Vagina (tissue), 2 donors: Measurements from ENCODE around the gene ABCC1. TPM values are rescaled to one million over a fixed set of nuclear protein-coding genes. Genes with fewer than 3 reads are reported as not detected.
"Not testable (repeated sequence)": the region's sequence is repeated elsewhere in the genome, so short reads cannot be mapped to it uniquely, and the experiment has no call there.

Source experiments
- DNase-seq, 2 donors: peaks; one replicate each; pipeline ENCODE4 v3.0.0-alpha.2; 2017; ENCODE audit errors: extremely low spot score in 2 of 2
- H3K27ac ChIP-seq: fragments of 200-600 bp; sonication (generic); one replicate; pipeline ENCODE4 v1.5.1; 2019
- H3K27me3 ChIP-seq: fragments of 200-600 bp; sonication (generic); one replicate; pipeline ENCODE4 v1.5.1; 2019
- H3K36me3 ChIP-seq, 2 donors: fragments of 200-600 bp; sonication (generic); one replicate each; pipeline ENCODE4 v1.5.1; 2017 to 2019
- H3K4me1 ChIP-seq: fragments of 200-600 bp; sonication (generic); one replicate; pipeline ENCODE4 v1.5.1; 2019
- H3K4me3 ChIP-seq, 2 donors: fragments of 200-600 bp; sonication (generic); 1 replicate in 1 of 2; 2 replicates in 1 of 2; pipeline ENCODE4 v1.5.1; 2016 to 2019
- H3K9me3 ChIP-seq: fragments of 200-600 bp; sonication (generic); one replicate; pipeline ENCODE4 v1.5.1; 2019
- CTCF ChIP-seq, 3 experiments: fragments of 450-650 bp in 2 of 3; fragments of 200-600 bp in 1 of 3; sonication (generic) in 1 of 3; IDR thresholded peaks; one replicate each; pipeline ENCODE4 v1.5.1; 2017 to 2019; ENCODE audit warnings: antibody characterized with exemption in 3 of 3, mild to moderate bottlenecking in 2 of 3, moderate library complexity in 2 of 3
- POLR2A ChIP-seq, 2 donors: fragments of 450-650 bp; IDR thresholded peaks; one replicate each; pipeline ENCODE4 v1.6.1; 2017; ENCODE audit warnings: antibody characterized with exemption in 2 of 2, mild to moderate bottlenecking in 2 of 2, moderate library complexity in 2 of 2
- POLR2AphosphoS5 ChIP-seq, 2 donors: sonication (generic); formaldehyde crosslinking; IDR thresholded peaks; one replicate each; pipeline ENCODE4 v1.9.0; 2017; ENCODE audit warnings: antibody characterized with exemption in 2 of 2, mild to moderate bottlenecking in 2 of 2, low read depth in 1 of 2; ENCODE audit not compliant: insufficient read depth in 1 of 2
- intact Hi-C: fragments of 100-400 bp; cut with DNase I; formaldehyde crosslinking; loops from one replicate; pipeline ENCODE4 v1.15.1; 2023
- total RNA-seq: library from RNA; depleted of rRNA; stranded (reverse); fragments of >200 nt; gene quantifications from one replicate; pipeline ENCODE4 v1.2.3, GENCODE V29; 2016

The ABCC1 gene
- total RNA-seq, 1 donor from 2014 or later: 47.9 TPM

DNA sequence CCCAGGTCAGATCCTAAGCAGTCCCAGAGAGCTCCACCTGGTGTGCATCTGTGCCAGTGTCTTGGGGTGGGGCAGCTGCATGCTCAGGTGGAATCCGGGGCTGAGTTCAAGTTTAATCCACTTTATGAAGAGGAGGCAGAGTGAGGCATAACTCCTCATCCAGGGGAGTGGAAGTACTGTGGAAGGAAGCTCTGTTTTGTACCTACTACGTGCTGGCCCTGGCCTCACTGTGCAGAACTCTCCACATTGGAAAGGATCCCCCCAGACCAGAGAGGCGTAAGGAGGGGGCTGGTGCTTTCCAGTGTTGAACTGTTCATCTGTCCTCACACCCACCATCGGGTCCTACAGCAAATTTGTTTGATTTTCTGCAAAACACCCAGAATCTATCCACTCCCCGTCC lies 195.9 kb downstream of the ABCC1 start:
- Histone ChIP-seq H3K4me3 (no peak overlapping the region), H3K27me3 (no peaks in the 10 kb centered on the region), H3K4me1 (peaks cover 11% of the 10 kb centered on the region), H3K27ac (no peak overlapping the region), H3K9me3 (no peaks in the 10 kb centered on the region), H3K36me3 (peaks cover under 1 to 24% of the 10 kb centered on the region in 2 donors)
- intact Hi-C loops: no loop called here
- no peak for TF ChIP-seq POLR2A (IDR thresholded peaks at IDR 0.05)
- TF ChIP-seq CTCF (IDR thresholded peaks at IDR 0.05): no peak
- TF ChIP-seq POLR2AphosphoS5 (IDR thresholded peaks at IDR 0.05; ENCODE audit: insufficient read depth in 1 of 2, low read depth in 1 of 2): no peak
- no peak for DNase-seq

GRCh38 chr16:16146380-16147315 lies 197.2 kb downstream of the ABCC1 start:
- H3K27me3 ChIP-seq: no peaks in the 10 kb centered on the region
- no peak overlapping the region for H3K27ac ChIP-seq
- peaks cover 0 to 10% of the 10 kb centered on the region in 2 donors for H3K36me3 ChIP-seq
- peaks cover 16% of the 10 kb centered on the region for H3K4me1 ChIP-seq
- no peak for DNase-seq
- intact Hi-C loops: no loop called here
- no peaks in the 10 kb centered on the region for H3K9me3 ChIP-seq
- no peak overlapping the region for H3K4me3 ChIP-seq
- TF ChIP-seq POLR2AphosphoS5 (IDR thresholded peaks at IDR 0.05; ENCODE audit: insufficient read depth in 1 of 2, low read depth in 1 of 2): no peak
- TF ChIP-seq POLR2A (IDR thresholded peaks at IDR 0.05): no peak

GRCh38 chr16:16147316-16147999 lies 198.0 kb downstream of the ABCC1 start:
- Histone ChIP-seq H3K9me3 (no peaks in the 10 kb centered on the region), H3K4me1 (peaks cover 16% of the 10 kb centered on the region), H3K36me3 (peaks cover 0 to 2% of the 10 kb centered on the region in 2 donors), H3K27me3 (no peaks in the 10 kb centered on the region), H3K27ac (no peak overlapping the region), H3K4me3 (no peak overlapping the region)
- no peak for DNase-seq
- intact Hi-C loops: no loop called here
- TF ChIP-seq CTCF (IDR thresholded peaks at IDR 0.05): no peak
- TF ChIP-seq POLR2AphosphoS5 (IDR thresholded peaks at IDR 0.05; ENCODE audit: insufficient read depth in 1 of 2, low read depth in 1 of 2): no peak
- TF ChIP-seq POLR2A (IDR thresholded peaks at IDR 0.05): no peak

DNA sequence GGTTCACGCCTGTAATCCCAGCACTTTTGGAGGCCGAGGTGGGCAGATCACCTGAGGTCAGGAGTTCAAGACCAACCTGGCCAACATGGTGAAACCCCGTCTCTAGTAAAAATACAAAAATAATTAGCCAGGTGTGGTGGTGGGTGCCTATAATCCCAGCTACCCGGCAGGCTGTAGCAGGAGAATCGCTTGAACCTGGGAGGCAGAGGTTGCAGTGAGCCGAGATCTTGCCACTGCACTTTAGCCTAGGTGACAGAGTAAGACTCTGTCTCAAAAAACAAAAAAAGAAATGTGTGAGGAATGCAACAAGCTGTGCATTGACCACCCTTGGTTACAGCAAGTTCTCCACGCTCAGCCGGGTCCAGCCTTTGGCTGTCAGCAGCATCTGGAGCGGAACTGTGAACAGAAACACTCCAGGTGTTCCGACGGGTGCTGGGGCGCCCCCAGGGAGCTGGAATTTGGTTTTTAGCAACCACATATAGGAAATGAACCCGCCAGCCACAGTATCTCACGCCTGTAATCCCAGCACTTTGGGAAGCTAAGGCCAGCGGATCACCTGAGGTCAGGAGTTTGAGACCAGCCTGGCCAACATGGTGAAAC lies 198.7 kb downstream of the ABCC1 start:
- H3K4me3 ChIP-seq, H3K27ac ChIP-seq, intact Hi-C loops, H3K36me3 ChIP-seq, H3K9me3 ChIP-seq, DNase-seq, H3K27me3 ChIP-seq: not testable (repeated sequence)
- peaks cover 16% of the 10 kb centered on the region for H3K4me1 ChIP-seq

GRCh38 chr16:16148755-16149154 lies 199.3 kb downstream of the ABCC1 start:
- intact Hi-C loops: no loop called here
- no peak for DNase-seq
- Histone ChIP-seq H3K4me1 (peaks cover 16% of the 10 kb centered on the region), H3K27me3 (no peaks in the 10 kb centered on the region), H3K27ac (no peak overlapping the region), H3K36me3 (no peaks in the 10 kb centered on the region), H3K9me3 (no peaks in the 10 kb centered on the region), H3K4me3 (no peak overlapping the region)
- no peak for TF ChIP-seq POLR2AphosphoS5 (IDR thresholded peaks at IDR 0.05; ENCODE audit: insufficient read depth in 1 of 2, low read depth in 1 of 2)
- no peak for TF ChIP-seq CTCF (IDR thresholded peaks at IDR 0.05)
